PC-9 (cell line): ENCODE results near the gene CCL3.

Experiments used
- CTCF ChIP-seq: fragments of 200-600 bp; sonication (generic); conservative IDR thresholded peaks from 2 replicates; pipeline ENCODE4 v1.6.1; 2017; ENCODE audit warnings: mixed run types, antibody characterized with exemption, mild to moderate bottlenecking, moderate library complexity
- EZH2 ChIP-seq: fragments of 200-600 bp; sonication (generic); IDR thresholded peaks from 2 replicates; pipeline ENCODE4 v1.8.0; 2017; ENCODE audit warnings: antibody characterized with exemption, low read depth

GRCh38 chr17:36131931-36132330 lies 42.0 kb upstream of the CCL3 start:
- no peak for TF ChIP-seq CTCF
- TF ChIP-seq EZH2: no peak
